ENCODE measurements around the gene MITD1. TPM values are rescaled to one million over a fixed set of nuclear protein-coding genes. Genes with fewer than 3 reads are reported as not detected.

MITD1 gene
- total and polyA plus RNA-seq, 2 of the 13 experiments (the other 11 are each of a cell fraction or from before 2014, with no cell fraction given) = 17.8 to 43.7 TPM

DNA sequence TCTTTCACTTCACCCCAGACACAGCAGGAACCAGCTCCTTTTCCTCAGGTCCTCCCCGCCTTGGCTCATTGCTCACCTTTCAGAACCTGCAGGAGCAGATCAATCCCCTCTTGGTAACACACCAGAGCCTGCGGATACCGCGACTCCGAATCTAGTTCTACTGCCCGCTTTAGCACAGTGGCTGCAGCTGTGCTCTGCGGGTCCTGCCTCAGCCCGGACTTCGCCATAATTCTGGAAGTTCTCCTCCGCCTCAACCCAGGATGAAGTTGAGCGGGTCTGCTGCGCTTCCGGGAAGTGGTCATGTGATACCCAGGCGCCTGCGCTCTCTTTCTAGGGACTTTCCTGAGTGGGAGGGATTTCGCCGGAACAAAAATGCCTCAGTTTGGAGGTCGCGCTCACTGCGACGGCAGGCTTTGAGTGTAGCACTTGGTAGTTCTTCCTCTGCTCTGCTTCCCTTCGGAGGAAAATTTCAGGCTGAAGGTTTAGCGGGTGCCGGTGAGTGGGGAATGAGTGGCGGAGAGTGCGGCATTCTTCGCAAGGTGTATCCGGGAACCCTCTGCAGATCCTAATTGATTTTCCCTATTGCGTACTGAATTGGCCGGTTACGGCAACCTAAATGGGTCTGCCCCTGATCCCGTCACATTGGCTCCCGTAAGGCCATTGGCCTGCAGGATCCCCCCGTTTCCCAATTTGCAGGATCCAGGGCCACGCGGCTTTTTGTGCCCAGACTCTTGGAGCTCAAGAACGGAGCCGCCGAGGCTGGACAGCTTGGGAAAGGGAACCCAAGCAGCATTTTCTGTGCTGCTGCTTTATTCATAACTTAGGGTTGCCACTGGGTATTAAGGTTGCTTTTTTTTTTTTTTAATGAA is at the start of gene MITD1, which contains the start of gene MRPL30 (continued):
- TF ChIP-seq ELF3 (CRISPR knock-in tag; IDR thresholded peaks at IDR 0.05) (peak; percentile 96), SMAD9 (CRISPR knock-in tag; IDR thresholded peaks at IDR 0.05) (peak; percentile 94), ZBTB3 (CRISPR knock-in tag; IDR thresholded peaks at IDR 0.05; ENCODE audit: borderline replicate concordance, low read depth) (peak; percentile 71; the same call in 1 of the 2 replicates), ZNF883 (CRISPR knock-in tag; IDR thresholded peaks at IDR 0.05; ENCODE audit: not compliant biosample characterization) (peak; percentile 93), ZNF232 (CRISPR knock-in tag; IDR thresholded peaks at IDR 0.05; ENCODE audit: borderline replicate concordance) (peak; percentile 97; the same call in 1 of the 2 replicates), ZNF678 (CRISPR knock-in tag; IDR thresholded peaks at IDR 0.05) (no peak), BRD4 (CRISPR knock-in tag; IDR thresholded peaks at IDR 0.05) (peak; percentile 98; the same call in 1 of the 2 replicates), HDAC1 (CRISPR knock-in tag; IDR thresholded peaks at IDR 0.05) (peak; percentile 94)
- TF ChIP-seq, protein P1, sequence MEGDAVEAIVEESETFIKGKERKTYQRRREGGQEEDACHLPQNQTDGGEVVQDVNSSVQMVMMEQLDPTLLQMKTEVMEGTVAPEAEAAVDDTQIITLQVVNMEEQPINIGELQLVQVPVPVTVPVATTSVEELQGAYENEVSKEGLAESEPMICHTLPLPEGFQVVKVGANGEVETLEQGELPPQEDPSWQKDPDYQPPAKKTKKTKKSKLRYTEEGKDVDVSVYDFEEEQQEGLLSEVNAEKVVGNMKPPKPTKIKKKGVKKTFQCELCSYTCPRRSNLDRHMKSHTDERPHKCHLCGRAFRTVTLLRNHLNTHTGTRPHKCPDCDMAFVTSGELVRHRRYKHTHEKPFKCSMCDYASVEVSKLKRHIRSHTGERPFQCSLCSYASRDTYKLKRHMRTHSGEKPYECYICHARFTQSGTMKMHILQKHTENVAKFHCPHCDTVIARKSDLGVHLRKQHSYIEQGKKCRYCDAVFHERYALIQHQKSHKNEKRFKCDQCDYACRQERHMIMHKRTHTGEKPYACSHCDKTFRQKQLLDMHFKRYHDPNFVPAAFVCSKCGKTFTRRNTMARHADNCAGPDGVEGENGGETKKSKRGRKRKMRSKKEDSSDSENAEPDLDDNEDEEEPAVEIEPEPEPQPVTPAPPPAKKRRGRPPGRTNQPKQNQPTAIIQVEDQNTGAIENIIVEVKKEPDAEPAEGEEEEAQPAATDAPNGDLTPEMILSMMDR (CRISPR knock-in tag; IDR thresholded peaks at IDR 0.05) = peak; percentile 33; the same call in 1 of the 2 replicates
- TF ChIP-seq, protein P2, sequence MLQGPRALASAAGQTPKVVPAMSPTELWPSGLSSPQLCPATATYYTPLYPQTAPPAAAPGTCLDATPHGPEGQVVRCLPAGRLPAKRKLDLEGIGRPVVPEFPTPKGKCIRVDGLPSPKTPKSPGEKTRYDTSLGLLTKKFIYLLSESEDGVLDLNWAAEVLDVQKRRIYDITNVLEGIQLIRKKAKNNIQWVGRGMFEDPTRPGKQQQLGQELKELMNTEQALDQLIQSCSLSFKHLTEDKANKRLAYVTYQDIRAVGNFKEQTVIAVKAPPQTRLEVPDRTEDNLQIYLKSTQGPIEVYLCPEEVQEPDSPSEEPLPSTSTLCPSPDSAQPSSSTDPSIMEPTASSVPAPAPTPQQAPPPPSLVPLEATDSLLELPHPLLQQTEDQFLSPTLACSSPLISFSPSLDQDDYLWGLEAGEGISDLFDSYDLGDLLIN (CRISPR knock-in tag; IDR thresholded peaks at IDR 0.05; ENCODE audit: borderline replicate concordance) = peak; percentile 90
- TF ChIP-seq, protein P3, sequence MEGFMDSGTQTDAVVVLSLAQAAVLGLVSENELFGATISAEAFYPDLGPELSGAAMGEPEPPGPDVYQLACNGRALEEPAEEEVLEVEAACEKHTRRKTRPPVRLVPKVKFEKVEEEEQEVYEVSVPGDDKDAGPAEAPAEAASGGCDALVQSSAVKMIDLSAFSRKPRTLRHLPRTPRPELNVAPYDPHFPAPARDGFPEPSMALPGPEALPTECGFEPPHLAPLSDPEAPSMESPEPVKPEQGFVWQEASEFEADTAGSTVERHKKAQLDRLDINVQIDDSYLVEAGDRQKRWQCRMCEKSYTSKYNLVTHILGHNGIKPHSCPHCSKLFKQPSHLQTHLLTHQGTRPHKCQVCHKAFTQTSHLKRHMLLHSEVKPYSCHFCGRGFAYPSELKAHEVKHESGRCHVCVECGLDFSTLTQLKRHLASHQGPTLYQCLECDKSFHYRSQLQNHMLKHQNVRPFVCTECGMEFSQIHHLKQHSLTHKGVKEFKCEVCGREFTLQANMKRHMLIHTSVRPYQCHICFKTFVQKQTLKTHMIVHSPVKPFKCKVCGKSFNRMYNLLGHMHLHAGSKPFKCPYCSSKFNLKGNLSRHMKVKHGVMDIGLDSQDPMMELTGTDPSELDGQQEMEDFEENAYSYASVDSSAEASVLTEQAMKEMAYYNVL (CRISPR knock-in tag; IDR thresholded peaks at IDR 0.05; ENCODE audit: borderline replicate concordance) = peak; percentile 73; the same call in 1 of the 2 replicates
- TF ChIP-seq, protein P4, sequence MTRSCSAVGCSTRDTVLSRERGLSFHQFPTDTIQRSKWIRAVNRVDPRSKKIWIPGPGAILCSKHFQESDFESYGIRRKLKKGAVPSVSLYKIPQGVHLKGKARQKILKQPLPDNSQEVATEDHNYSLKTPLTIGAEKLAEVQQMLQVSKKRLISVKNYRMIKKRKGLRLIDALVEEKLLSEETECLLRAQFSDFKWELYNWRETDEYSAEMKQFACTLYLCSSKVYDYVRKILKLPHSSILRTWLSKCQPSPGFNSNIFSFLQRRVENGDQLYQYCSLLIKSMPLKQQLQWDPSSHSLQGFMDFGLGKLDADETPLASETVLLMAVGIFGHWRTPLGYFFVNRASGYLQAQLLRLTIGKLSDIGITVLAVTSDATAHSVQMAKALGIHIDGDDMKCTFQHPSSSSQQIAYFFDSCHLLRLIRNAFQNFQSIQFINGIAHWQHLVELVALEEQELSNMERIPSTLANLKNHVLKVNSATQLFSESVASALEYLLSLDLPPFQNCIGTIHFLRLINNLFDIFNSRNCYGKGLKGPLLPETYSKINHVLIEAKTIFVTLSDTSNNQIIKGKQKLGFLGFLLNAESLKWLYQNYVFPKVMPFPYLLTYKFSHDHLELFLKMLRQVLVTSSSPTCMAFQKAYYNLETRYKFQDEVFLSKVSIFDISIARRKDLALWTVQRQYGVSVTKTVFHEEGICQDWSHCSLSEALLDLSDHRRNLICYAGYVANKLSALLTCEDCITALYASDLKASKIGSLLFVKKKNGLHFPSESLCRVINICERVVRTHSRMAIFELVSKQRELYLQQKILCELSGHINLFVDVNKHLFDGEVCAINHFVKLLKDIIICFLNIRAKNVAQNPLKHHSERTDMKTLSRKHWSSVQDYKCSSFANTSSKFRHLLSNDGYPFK (CRISPR knock-in tag; IDR thresholded peaks at IDR 0.05; ENCODE audit: borderline replicate concordance) = peak; percentile 94
- TF ChIP-seq, protein P5, sequence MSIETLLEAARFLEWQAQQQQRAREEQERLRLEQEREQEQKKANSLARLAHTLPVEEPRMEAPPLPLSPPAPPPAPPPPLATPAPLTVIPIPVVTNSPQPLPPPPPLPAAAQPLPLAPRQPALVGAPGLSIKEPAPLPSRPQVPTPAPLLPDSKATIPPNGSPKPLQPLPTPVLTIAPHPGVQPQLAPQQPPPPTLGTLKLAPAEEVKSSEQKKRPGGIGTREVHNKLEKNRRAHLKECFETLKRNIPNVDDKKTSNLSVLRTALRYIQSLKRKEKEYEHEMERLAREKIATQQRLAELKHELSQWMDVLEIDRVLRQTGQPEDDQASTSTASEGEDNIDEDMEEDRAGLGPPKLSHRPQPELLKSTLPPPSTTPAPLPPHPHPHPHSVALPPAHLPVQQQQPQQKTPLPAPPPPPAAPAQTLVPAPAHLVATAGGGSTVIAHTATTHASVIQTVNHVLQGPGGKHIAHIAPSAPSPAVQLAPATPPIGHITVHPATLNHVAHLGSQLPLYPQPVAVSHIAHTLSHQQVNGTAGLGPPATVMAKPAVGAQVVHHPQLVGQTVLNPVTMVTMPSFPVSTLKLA (IDR thresholded peaks at IDR 0.05) = no peak
- TF ChIP-seq, protein P6, sequence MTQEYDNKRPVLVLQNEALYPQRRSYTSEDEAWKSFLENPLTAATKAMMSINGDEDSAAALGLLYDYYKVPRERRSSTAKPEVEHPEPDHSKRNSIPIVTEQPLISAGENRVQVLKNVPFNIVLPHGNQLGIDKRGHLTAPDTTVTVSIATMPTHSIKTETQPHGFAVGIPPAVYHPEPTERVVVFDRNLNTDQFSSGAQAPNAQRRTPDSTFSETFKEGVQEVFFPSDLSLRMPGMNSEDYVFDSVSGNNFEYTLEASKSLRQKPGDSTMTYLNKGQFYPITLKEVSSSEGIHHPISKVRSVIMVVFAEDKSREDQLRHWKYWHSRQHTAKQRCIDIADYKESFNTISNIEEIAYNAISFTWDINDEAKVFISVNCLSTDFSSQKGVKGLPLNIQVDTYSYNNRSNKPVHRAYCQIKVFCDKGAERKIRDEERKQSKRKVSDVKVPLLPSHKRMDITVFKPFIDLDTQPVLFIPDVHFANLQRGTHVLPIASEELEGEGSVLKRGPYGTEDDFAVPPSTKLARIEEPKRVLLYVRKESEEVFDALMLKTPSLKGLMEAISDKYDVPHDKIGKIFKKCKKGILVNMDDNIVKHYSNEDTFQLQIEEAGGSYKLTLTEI (CRISPR knock-in tag; conservative IDR thresholded peaks at IDR 0.05) = no peak

All from HepG2 (cell line).